ENCODE data around the gene MTG1.

The MTG1 gene

DNA sequence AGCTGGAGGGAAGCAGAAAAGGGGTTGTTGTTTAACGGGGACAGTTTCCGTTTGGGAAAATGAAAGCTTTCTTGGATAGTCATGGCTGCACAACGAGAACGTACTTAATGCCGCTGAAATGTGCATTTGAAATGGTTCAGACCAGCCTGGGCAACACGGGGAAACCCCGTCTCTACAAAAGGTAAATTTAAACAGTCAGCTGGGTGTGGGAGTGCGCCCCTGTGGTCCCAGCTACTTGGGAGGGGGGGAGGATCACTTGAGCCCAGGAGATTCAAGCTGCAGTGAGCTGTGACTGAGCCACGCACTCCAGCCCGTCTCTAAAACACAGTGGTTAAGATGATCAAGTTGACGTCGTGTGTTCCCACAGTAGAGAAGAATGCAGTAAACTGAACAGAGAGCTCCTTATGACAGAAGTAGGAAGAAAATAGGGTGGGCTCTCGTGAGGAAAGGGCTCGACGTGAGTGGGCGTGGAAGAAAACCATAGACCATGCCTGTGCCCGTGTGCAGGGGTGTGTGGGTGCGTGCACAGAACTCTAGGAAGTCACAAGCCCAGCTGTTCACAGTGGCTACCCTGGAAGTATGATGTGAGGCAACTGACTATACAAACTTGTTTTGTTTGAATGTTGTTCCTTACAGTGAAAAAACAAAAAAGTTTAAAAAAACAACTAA lies 32.0 kb upstream of the MTG1 start:
- no peaks in the 10 kb centered on the region for H3K9me3 ChIP-seq (ENCODE audit: low read length)
- no peak overlapping the region for H2AFZ ChIP-seq (ENCODE audit: low read length)
- no peak overlapping the region for H3K4me3 ChIP-seq (ENCODE audit: low read depth, low read length, poor library complexity, severe bottlenecking)
- TF ChIP-seq, protein P1, sequence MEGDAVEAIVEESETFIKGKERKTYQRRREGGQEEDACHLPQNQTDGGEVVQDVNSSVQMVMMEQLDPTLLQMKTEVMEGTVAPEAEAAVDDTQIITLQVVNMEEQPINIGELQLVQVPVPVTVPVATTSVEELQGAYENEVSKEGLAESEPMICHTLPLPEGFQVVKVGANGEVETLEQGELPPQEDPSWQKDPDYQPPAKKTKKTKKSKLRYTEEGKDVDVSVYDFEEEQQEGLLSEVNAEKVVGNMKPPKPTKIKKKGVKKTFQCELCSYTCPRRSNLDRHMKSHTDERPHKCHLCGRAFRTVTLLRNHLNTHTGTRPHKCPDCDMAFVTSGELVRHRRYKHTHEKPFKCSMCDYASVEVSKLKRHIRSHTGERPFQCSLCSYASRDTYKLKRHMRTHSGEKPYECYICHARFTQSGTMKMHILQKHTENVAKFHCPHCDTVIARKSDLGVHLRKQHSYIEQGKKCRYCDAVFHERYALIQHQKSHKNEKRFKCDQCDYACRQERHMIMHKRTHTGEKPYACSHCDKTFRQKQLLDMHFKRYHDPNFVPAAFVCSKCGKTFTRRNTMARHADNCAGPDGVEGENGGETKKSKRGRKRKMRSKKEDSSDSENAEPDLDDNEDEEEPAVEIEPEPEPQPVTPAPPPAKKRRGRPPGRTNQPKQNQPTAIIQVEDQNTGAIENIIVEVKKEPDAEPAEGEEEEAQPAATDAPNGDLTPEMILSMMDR (IDR thresholded peaks at IDR 0.05; ENCODE audit: low read length) = no peak
- TF ChIP-seq EZH2 (IDR thresholded peaks at IDR 0.05; ENCODE audit: borderline replicate concordance, low read length) = no peak
- H3K79me2 ChIP-seq (ENCODE audit: insufficient read depth, low read length) = no peaks in the 10 kb centered on the region
- H3K36me3 ChIP-seq (ENCODE audit: insufficient read depth, low read length) = peaks cover 25% of the 10 kb centered on the region
- H3K27ac ChIP-seq (ENCODE audit: low read depth, low read length, poor library complexity, severe bottlenecking) = no peak overlapping the region
- no peaks in the 10 kb centered on the region for H3K27me3 ChIP-seq (ENCODE audit: insufficient read depth, low read length)
- no peaks in the 10 kb centered on the region for H4K20me1 ChIP-seq (ENCODE audit: insufficient read depth, low read length)
- H3F3A ChIP-seq (ENCODE audit: insufficient read depth, low read length) = no peaks in the 10 kb centered on the region
- peaks cover 7% of the 10 kb centered on the region for H3K4me1 ChIP-seq (ENCODE audit: insufficient read depth, low read length, severe bottlenecking)
- no peaks in the 10 kb centered on the region for H3K9me2 ChIP-seq (ENCODE audit: low read depth, low read length)
- no peak overlapping the region for H3K4me2 ChIP-seq (ENCODE audit: low read length)
- no peak overlapping the region for H3K9ac ChIP-seq (ENCODE audit: low read length)

DNA sequence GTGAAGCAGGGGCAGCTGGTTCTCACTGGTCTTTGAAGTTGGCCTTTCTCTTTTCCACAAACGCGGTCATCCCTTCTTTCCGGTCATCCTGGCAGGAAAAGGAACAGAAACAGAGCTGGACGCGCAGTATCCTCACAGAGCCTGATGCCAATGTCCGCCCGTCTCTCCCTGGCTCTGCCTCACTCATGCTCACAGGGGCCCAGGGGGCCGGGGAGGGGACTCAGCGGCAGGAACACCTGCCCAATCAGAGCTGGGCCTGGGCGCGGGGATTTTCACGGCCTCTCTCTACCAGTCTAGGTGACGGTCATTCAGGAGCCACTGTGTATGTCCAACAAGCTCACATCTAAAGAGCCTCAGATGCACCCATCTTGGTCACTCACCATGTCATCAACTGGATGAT lies 31.1 kb upstream of the MTG1 start:
- TF ChIP-seq, protein P1 (IDR thresholded peaks at IDR 0.05; ENCODE audit: low read length) = no peak
- no peak for TF ChIP-seq EZH2 (IDR thresholded peaks at IDR 0.05; ENCODE audit: borderline replicate concordance, low read length)
- peaks cover 25% of the 10 kb centered on the region for H3K36me3 ChIP-seq (ENCODE audit: insufficient read depth, low read length)
- no peaks in the 10 kb centered on the region for H3K79me2 ChIP-seq (ENCODE audit: insufficient read depth, low read length)
- H4K20me1 ChIP-seq (ENCODE audit: insufficient read depth, low read length) = no peaks in the 10 kb centered on the region
- no peak overlapping the region for H3K27ac ChIP-seq (ENCODE audit: low read depth, low read length, poor library complexity, severe bottlenecking)
- H3K27me3 ChIP-seq (ENCODE audit: insufficient read depth, low read length) = no peaks in the 10 kb centered on the region
- no peak overlapping the region for H3K4me3 ChIP-seq (ENCODE audit: low read depth, low read length, poor library complexity, severe bottlenecking)
- H2AFZ ChIP-seq (ENCODE audit: low read length) = no peak overlapping the region
- no peaks in the 10 kb centered on the region for H3K9me2 ChIP-seq (ENCODE audit: low read depth, low read length)
- H3K9ac ChIP-seq (ENCODE audit: low read length) = no peak overlapping the region
- H3K4me1 ChIP-seq (ENCODE audit: insufficient read depth, low read length, severe bottlenecking) = no peaks in the 10 kb centered on the region
- no peak overlapping the region for H3K4me2 ChIP-seq (ENCODE audit: low read length)
- no peaks in the 10 kb centered on the region for H3K9me3 ChIP-seq (ENCODE audit: low read length)
- no peaks in the 10 kb centered on the region for H3F3A ChIP-seq (ENCODE audit: insufficient read depth, low read length)

DNA sequence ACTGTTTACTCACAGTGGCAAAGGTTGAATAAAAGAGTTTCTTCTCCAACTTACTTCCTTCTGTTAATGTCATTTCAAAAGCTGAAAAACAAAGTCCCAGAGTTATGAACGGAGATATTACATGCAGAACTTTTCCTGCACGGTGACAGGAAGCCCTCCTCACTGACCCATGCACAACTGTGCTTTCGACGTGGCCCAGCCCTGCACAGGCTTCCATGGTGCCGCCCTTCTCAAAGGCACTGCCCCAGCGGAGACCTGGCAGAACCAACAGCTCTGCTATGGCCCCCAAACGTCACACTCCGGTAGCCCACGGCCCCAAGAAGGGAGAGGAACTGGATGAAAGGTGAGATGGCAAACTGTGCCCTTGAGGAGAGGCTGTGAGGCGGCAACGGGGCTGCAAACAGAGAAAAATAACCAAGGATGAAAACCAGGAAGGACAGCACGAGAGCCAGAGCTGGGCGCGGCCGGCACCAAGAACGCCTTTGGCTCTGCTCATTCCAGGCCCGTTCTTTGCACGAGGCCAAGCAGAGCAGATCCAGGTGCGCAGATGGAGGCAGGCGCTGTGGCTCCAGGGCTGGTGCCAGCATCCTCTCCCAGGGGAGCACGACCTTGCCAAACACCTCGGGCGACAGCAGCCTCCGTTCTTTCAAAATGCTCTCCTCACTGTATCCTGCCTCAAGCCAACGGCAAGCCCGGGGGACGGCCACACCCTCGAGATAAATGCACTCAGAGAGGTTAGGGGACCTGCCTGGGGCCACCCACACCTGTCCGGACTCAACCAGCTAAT lies 29.1 kb upstream of the MTG1 start:
- Histone ChIP-seq H3K4me1 (ENCODE audit: insufficient read depth, low read length, severe bottlenecking) (no peaks in the 10 kb centered on the region), H3K9ac (ENCODE audit: low read length) (no peak overlapping the region), H4K20me1 (ENCODE audit: insufficient read depth, low read length) (no peaks in the 10 kb centered on the region), H3K9me2 (ENCODE audit: low read depth, low read length) (no peaks in the 10 kb centered on the region), H3K36me3 (ENCODE audit: insufficient read depth, low read length) (peaks cover 35% of the 10 kb centered on the region), H3K27me3 (ENCODE audit: insufficient read depth, low read length) (no peaks in the 10 kb centered on the region), H3K9me3 (ENCODE audit: low read length) (no peaks in the 10 kb centered on the region), H3K79me2 (ENCODE audit: insufficient read depth, low read length) (no peaks in the 10 kb centered on the region), H3K4me3 (ENCODE audit: low read depth, low read length, poor library complexity, severe bottlenecking) (no peak overlapping the region), H3K27ac (ENCODE audit: low read depth, low read length, poor library complexity, severe bottlenecking) (no peak overlapping the region), H3K4me2 (ENCODE audit: low read length) (no peak overlapping the region), H3F3A (ENCODE audit: insufficient read depth, low read length) (no peaks in the 10 kb centered on the region), H2AFZ (ENCODE audit: low read length) (no peak overlapping the region)
- TF ChIP-seq, protein P1 (IDR thresholded peaks at IDR 0.05; ENCODE audit: low read length) = no peak
- no peak for TF ChIP-seq EZH2 (IDR thresholded peaks at IDR 0.05; ENCODE audit: borderline replicate concordance, low read length)
